GM10266 (cell line): Measurements from ENCODE around the gene SRM.
"Not testable (repeated sequence)": the region's sequence is repeated elsewhere in the genome, so short reads cannot be mapped to it uniquely, and the experiment has no call there.

Experiments
- DNase-seq: peaks from one replicate; pipeline ENCODE4 v3.0.0; 2012; ENCODE audit errors: extremely low spot score
- TF ChIP-seq, protein P1 (sequence below): IDR thresholded peaks from 2 replicates; pipeline ENCODE4 v1.5.1; 2012; ENCODE audit warnings: mild to moderate bottlenecking, low read depth; ENCODE audit not compliant: control insufficient read depth, insufficient read depth; ENCODE audit errors: missing control alignments

Gene SRM

DNA sequence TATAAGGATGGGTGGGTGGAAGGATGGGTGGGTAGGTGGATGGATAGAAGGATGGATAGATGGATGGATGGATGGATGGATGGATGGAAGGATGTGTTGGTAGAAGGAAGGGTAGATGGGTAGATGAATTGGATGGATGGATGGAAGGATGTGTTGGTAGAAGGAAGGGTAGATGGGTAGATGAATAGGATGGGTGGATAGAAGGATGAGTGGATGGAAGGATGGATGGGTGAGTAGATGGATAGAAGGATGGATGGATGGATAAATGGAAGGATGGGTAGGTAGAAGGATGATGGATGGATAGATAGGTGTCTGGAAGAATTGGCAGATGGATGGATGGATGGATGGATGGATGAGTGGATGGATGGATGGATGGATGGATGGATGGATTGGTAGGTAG, 18.8 kb downstream of the SRM start:
- no peak for DNase-seq
- TF ChIP-seq, protein P1, sequence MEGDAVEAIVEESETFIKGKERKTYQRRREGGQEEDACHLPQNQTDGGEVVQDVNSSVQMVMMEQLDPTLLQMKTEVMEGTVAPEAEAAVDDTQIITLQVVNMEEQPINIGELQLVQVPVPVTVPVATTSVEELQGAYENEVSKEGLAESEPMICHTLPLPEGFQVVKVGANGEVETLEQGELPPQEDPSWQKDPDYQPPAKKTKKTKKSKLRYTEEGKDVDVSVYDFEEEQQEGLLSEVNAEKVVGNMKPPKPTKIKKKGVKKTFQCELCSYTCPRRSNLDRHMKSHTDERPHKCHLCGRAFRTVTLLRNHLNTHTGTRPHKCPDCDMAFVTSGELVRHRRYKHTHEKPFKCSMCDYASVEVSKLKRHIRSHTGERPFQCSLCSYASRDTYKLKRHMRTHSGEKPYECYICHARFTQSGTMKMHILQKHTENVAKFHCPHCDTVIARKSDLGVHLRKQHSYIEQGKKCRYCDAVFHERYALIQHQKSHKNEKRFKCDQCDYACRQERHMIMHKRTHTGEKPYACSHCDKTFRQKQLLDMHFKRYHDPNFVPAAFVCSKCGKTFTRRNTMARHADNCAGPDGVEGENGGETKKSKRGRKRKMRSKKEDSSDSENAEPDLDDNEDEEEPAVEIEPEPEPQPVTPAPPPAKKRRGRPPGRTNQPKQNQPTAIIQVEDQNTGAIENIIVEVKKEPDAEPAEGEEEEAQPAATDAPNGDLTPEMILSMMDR = no peak

DNA sequence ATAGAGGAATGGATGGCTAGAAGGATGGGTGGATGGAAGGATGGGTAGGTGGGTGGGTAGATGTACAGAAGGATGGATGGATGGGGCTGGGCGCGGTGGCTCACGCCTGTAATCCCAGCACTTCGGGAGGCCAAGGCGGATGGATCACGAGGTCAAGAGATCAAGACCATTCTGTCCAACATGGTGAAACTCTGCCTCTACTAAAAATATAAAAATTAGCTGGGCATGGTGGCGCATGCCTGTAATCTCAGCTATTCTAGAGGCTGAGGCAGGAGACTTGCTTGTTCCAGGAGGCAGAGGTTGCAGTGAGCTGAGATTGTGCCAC, 19.8 kb downstream of the SRM start:
- DNase-seq = not testable (repeated sequence)

DNA sequence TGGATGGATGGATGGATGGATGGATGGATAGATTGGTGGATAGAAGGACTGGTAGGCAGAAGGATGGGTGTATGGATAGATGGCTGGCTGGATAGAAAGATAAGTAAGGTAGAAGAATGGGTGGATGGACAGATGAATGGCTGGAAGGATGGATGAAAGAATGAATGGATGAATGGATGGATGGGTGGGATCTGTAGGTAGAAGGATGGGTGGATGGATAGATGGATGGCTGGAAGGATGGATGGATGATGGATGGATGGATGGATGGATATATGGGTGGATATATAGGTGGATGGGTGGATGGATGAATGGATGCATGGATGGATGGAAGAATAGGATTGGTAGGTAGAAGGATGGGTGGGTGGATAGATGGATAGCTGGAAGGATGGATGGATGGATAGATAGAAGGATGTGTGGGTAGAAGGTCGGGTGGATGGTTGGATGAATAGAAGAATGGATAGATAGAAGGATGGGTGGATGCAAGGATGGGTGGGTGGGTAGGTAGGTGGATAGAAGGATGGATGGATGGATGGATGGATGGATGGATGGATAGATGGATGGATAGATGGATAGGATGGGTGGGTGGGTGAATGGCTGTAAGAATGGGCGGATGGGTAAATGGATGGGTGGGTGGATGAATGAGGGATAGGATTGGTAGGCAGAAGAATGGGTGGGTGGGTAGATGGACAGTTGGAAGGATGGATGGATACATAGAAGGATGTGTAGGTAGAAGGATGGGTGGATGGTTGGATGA, 20.3 kb downstream of the SRM start:
- TF ChIP-seq, protein P1 = no peak
- DNase-seq = no peak

DNA sequence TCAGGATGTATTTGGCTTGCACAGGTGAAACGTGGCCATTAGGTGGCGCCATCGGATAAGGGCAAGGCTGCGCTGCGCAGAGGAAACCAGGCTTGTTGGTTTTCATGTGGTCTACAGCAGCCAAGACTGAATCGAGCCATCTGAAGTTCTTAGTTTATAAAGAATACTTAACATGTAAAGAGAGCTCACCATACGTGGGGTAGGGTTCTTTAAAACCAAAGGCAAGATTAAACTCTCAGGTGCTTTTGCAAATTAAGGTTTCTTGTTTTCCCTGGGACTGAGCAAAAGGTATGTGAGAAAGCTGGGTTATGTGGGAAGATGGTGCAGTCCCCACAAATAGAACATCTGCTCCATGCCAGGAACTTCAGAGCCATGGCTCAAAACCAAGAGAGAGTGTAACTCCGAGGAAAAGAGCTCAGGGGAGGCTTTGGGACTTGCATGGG, 22.1 kb downstream of the SRM start:
- TF ChIP-seq, protein P1 = peak; percentile 99
- peak; percentile 85 for DNase-seq

DNA sequence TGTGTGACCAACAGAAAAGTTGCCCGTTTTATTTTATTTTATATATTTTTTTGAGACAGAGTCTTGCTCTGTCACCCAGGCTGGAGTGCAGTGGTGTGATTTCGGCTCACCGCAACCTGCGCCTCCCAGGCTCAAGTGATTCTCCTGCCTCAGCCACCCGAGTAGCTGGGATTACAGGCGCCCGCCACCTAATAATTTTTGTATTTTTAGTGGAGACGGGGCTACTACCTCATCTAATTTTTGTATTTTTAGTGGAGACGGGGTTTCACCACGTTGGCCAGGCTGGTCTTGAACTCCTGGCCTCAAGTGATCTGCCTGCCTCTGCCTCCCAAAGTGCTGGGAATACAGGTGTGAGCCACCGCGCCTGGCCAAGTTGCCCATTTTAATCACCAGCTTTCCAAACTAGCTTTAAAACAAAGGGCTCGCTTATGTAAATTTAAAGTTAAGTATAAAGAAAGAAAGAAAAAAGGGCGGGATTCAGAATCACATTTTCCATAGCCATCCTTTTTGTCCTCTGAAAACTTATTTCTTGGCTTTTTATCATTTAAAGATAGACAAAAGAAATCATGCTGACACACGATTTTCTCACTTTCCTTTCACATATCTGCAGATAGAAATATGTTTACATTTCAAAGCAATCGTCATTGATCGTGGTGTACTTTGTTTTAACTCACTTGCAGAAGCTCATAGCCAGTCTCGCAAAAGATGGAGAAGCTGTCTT, 22.6 kb downstream of the SRM start:
- not testable (repeated sequence) for DNase-seq

DNA sequence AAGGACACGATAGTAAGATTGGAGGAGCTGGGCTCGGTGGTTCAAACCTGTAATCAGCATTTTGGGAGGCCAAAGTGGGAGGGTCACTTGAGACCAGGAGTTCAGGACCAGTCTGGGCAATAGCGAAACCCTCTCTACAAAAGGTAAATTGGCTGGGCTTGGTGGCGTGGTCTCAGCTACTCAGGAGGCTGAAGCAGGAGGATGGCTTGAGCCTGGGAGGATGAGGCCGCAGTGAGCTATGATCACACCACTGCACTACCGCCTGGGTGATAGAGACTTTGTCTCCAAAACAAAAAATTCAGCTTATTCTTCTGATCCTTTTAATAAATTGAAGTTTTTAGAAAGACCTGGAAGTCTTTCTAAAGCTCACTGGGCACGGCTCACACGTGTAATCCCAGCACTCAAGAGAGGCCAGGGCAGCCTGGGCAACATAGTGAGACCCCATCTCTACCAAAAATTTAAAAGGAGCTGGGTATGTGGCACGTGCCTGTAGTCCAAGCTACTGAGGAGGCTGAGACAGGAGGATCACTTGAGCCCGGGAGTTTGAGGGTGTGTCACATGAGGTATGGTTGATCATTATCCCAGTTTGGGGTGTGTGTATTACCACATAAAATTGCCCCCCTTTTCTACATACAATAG, 28.1 kb downstream of the SRM start:
- DNase-seq = no peak
- TF ChIP-seq, protein P1 = no peak

DNA sequence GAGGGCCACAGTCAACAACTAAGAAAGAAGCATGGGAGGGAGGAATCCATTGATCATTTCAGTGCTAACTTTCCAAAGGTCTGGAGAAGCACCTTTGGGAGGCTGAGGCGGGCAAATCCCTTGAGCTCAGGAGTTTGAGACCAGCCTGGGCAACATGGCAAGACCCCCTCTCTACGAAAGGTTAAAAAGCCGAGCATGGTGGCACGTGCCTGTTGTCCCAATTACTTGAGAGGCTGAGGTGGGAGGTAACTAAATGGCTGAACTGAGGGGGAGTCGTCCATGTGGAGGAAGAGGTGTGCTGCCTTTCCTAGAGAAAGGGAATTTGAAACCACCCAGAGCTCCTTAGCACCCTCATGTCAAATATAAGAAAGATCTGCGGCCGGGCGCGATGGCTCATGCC, 29.0 kb downstream of the SRM start:
- DNase-seq = no peak

DNA sequence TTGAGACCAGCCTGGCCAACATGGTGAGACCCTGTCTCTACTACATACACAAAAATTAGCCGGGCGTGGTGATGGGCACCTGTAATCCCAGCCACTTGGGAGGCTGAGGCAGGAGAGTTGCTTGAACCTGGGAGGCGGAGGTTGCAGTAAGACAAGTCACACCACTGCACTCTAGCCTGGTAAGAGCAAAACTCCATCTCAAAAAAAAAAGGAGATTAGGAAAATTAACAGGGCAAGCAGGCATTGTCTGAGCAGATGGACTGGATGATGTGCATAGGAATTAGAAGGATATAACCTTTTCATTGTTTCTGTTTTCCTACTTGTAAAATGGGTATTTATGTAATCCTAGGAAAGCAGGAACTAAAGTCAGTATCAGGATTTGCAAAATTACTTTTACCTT, 31.8 kb downstream of the SRM start:
- TF ChIP-seq, protein P1 = no peak
- DNase-seq = no peak

More for the DNA sequence above, 29.0 kb downstream of the SRM start:
- TF ChIP-seq, protein P1 = no peak
